ENCODE measurements around the gene UQCRQ.

DNA sequence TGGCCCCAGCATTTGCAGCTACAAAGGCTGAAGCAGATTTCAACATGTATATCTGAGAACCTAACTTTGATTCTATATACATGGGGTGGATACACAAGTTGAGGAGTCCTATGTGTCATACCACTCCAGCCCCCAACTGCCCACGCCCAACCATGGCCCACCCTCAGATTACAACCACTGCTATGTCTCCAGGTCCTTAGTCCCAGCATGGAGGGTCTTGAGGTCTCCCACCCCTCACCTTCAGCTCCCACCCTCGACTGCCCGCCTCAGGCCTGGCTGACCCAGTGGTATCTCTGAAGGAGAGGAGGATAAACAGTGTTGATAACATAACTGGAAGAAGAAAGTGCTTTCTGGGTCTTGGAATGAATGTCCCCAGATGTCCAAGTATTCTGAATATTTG is 45.1 kb upstream of the UQCRQ start:
- TF ChIP-seq EP300 (IDR thresholded peaks at IDR 0.05) (no peak), TP53 (CRISPR knock-in tag; IDR thresholded peaks at IDR 0.05) (no peak), POLR2A (IDR thresholded peaks at IDR 0.05; ENCODE audit: low read length) (no peak), SMC3 (IDR thresholded peaks at IDR 0.05) (no peak), ESRRA (IDR thresholded peaks at IDR 0.05; ENCODE audit: borderline replicate concordance, low read length) (no peak), CEBPB (IDR thresholded peaks at IDR 0.05) (no peak)
- TF ChIP-seq, protein P1, sequence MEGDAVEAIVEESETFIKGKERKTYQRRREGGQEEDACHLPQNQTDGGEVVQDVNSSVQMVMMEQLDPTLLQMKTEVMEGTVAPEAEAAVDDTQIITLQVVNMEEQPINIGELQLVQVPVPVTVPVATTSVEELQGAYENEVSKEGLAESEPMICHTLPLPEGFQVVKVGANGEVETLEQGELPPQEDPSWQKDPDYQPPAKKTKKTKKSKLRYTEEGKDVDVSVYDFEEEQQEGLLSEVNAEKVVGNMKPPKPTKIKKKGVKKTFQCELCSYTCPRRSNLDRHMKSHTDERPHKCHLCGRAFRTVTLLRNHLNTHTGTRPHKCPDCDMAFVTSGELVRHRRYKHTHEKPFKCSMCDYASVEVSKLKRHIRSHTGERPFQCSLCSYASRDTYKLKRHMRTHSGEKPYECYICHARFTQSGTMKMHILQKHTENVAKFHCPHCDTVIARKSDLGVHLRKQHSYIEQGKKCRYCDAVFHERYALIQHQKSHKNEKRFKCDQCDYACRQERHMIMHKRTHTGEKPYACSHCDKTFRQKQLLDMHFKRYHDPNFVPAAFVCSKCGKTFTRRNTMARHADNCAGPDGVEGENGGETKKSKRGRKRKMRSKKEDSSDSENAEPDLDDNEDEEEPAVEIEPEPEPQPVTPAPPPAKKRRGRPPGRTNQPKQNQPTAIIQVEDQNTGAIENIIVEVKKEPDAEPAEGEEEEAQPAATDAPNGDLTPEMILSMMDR (IDR thresholded peaks at IDR 0.05) = no peak
- TF ChIP-seq, protein P2, sequence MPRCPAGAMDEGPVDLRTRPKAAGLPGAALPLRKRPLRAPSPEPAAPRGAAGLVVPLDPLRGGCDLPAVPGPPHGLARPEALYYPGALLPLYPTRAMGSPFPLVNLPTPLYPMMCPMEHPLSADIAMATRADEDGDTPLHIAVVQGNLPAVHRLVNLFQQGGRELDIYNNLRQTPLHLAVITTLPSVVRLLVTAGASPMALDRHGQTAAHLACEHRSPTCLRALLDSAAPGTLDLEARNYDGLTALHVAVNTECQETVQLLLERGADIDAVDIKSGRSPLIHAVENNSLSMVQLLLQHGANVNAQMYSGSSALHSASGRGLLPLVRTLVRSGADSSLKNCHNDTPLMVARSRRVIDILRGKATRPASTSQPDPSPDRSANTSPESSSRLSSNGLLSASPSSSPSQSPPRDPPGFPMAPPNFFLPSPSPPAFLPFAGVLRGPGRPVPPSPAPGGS (IDR thresholded peaks at IDR 0.05) = no peak
- TF ChIP-seq, protein P3, sequence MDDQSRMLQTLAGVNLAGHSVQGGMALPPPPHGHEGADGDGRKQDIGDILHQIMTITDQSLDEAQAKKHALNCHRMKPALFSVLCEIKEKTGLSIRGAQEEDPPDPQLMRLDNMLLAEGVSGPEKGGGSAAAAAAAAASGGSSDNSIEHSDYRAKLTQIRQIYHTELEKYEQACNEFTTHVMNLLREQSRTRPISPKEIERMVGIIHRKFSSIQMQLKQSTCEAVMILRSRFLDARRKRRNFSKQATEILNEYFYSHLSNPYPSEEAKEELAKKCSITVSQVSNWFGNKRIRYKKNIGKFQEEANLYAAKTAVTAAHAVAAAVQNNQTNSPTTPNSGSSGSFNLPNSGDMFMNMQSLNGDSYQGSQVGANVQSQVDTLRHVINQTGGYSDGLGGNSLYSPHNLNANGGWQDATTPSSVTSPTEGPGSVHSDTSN (IDR thresholded peaks at IDR 0.05) = no peak

Measured in A549 (cell line).